HEK293 (cell line): ENCODE results near the gene CADPS.

Source experiments
- CTCF ChIA-PET: fragments of 350-600 bp; formaldehyde crosslinking; extraction: SDS; loops from one replicate; lab custom pipeline; 2021; ENCODE audit warnings: antibody characterized with exemption; lab: Yijun Ruan, JAX
- POLR2A ChIA-PET: fragments of 300-600 bp; formaldehyde crosslinking; extraction: SDS; loops from one replicate; lab custom pipeline; 2020; ENCODE audit warnings: antibody characterized with exemption, inconsistent platforms; lab: Yijun Ruan, JAX
- H3K27ac ChIP-seq: fragments of 200-500 bp; sonication (Bioruptor generic); 2 replicates; pipeline ENCODE4 v1.5.1; 2014; ENCODE audit warnings: low read depth, low read length, control low read depth, inconsistent platforms; ENCODE audit errors: extremely low read depth
- H3K36me3 ChIP-seq, 2 experiments: fragments of 200-500 bp in 1 of 2; sonication (Bioruptor generic) in 1 of 2; 1 replicate in 1 of 2; 2 replicates in 1 of 2; pipeline ENCODE4 v1.5.1; 2014 to 2017; ENCODE audit warnings: inconsistent platforms in 2 of 2, low read length in 2 of 2; ENCODE audit not compliant: control insufficient read depth in 2 of 2, insufficient read depth in 1 of 2
- H3K4me1 ChIP-seq: fragments of 200-500 bp; sonication (Bioruptor generic); 2 replicates; pipeline ENCODE4 v1.5.1; 2014; ENCODE audit warnings: mild to moderate bottlenecking, low read length, inconsistent platforms; ENCODE audit not compliant: control insufficient read depth, insufficient read depth
- H3K4me3 ChIP-seq: 2 replicates; pipeline ENCODE4 v1.5.1; 2011; ENCODE audit warnings: low read depth, mild to moderate bottlenecking, control low read depth, low read length, moderate library complexity
- H3K9me3 ChIP-seq: fragments of 200-500 bp; sonication (Bioruptor generic); 2 replicates; pipeline ENCODE4 v1.5.1; 2014; ENCODE audit warnings: low read depth, low read length, inconsistent platforms; ENCODE audit not compliant: control insufficient read depth, insufficient read depth
- ATF2 ChIP-seq: fragments of 450-650 bp; formaldehyde crosslinking; IDR thresholded peaks from 2 replicates; pipeline ENCODE4 v1.5.1; 2016; ENCODE audit warnings: missing biosample characterization, missing genetic modification characterization, low read depth
- BCL11B ChIP-seq: fragments of 450-650 bp; formaldehyde crosslinking; IDR thresholded peaks from 2 replicates; pipeline ENCODE4 v1.5.1; 2016; ENCODE audit warnings: low read depth, missing biosample characterization, missing genetic modification characterization
- CTCF ChIP-seq: fragments of 450-650 bp; formaldehyde crosslinking; IDR thresholded peaks from 2 replicates; pipeline ENCODE4 v1.5.1; 2016; ENCODE audit warnings: missing biosample characterization, missing genetic modification characterization
- INSM2 ChIP-seq: fragments of 450-650 bp; formaldehyde crosslinking; IDR thresholded peaks from 2 replicates; pipeline ENCODE4 v1.5.1; 2016; ENCODE audit warnings: missing biosample characterization, missing genetic modification characterization
- KLF10 ChIP-seq: fragments of 450-650 bp; IDR thresholded peaks from 2 replicates; pipeline ENCODE4 v1.5.1; 2018; ENCODE audit warnings: missing biosample characterization, mild to moderate bottlenecking, missing genetic modification characterization
- PBX3 ChIP-seq: sonication (generic); formaldehyde crosslinking; IDR thresholded peaks from 2 replicates; pipeline ENCODE4 v1.8.1; 2022; ENCODE audit warnings: mild to moderate bottlenecking, moderate library complexity, missing genetic modification reagents
- ZBTB10 ChIP-seq: fragments of 450-650 bp; formaldehyde crosslinking; IDR thresholded peaks from 2 replicates; pipeline ENCODE4 v1.5.1; 2016; ENCODE audit warnings: missing biosample characterization, missing genetic modification characterization
- ZBTB20 ChIP-seq: fragments of 450-650 bp; formaldehyde crosslinking; IDR thresholded peaks from 2 replicates; pipeline ENCODE4 v1.5.1; 2016; ENCODE audit warnings: missing biosample characterization, missing genetic modification characterization
- ZBTB26 ChIP-seq: fragments of 450-650 bp; formaldehyde crosslinking; optimal IDR thresholded peaks from 2 replicates; pipeline ENCODE3; 2016; ENCODE audit warnings: missing biosample characterization, mild to moderate bottlenecking, missing genetic modification characterization
- ZBTB8A ChIP-seq: fragments of 450-650 bp; formaldehyde crosslinking; IDR thresholded peaks from 2 replicates; pipeline ENCODE4 v1.5.1; 2016; ENCODE audit warnings: missing biosample characterization, missing genetic modification characterization
- ZNF112 ChIP-seq: fragments of 450-650 bp; formaldehyde crosslinking; IDR thresholded peaks from 2 replicates; pipeline ENCODE4 v1.5.0; 2017; ENCODE audit warnings: missing biosample characterization, missing genetic modification characterization
- ZNF121 ChIP-seq: fragments of 450-650 bp; formaldehyde crosslinking; IDR thresholded peaks from 2 replicates; pipeline ENCODE4 v1.5.1; 2016; ENCODE audit warnings: missing biosample characterization, missing genetic modification characterization
- ZNF175 ChIP-seq: fragments of 450-650 bp; formaldehyde crosslinking; IDR thresholded peaks from 2 replicates; pipeline ENCODE4 v1.5.1; 2016; ENCODE audit warnings: missing biosample characterization, missing genetic modification characterization
- ZNF2 ChIP-seq: fragments of 450-650 bp; formaldehyde crosslinking; IDR thresholded peaks from 2 replicates; pipeline ENCODE4 v1.5.1; 2016; ENCODE audit warnings: missing biosample characterization, missing genetic modification characterization
- ZNF221 ChIP-seq: fragments of 450-650 bp; formaldehyde crosslinking; IDR thresholded peaks from 2 replicates; pipeline ENCODE4 v1.5.1; 2017; ENCODE audit warnings: missing biosample characterization, missing genetic modification characterization, borderline replicate concordance
- ZNF239 ChIP-seq: fragments of 450-650 bp; formaldehyde crosslinking; IDR thresholded peaks from 2 replicates; pipeline ENCODE4 v1.5.1; 2016; ENCODE audit warnings: missing biosample characterization, missing genetic modification characterization
- ZNF335 ChIP-seq: fragments of 450-650 bp; formaldehyde crosslinking; conservative IDR thresholded peaks from 2 replicates; pipeline ENCODE4 v1.5.1; 2016; ENCODE audit warnings: missing biosample characterization, missing genetic modification characterization
- ZNF529 ChIP-seq: fragments of 450-650 bp; formaldehyde crosslinking; IDR thresholded peaks from 2 replicates; pipeline ENCODE4 v1.5.1; 2017; ENCODE audit warnings: missing genetic modification characterization, missing biosample characterization; ENCODE audit not compliant: insufficient replicate concordance
- ZNF560 ChIP-seq: fragments of 450-650 bp; formaldehyde crosslinking; IDR thresholded peaks from 2 replicates; pipeline ENCODE4 v1.5.1; 2017; ENCODE audit warnings: missing biosample characterization, missing genetic modification characterization, borderline replicate concordance
- ZNF707 ChIP-seq: fragments of 450-650 bp; formaldehyde crosslinking; IDR thresholded peaks from 2 replicates; pipeline ENCODE4 v1.5.1; 2016; ENCODE audit warnings: missing biosample characterization, missing genetic modification characterization
- ZNF76 ChIP-seq: fragments of 450-650 bp; formaldehyde crosslinking; IDR thresholded peaks from 2 replicates; pipeline ENCODE4; 2016; ENCODE audit warnings: low read depth, missing biosample characterization, missing genetic modification characterization, borderline replicate concordance
- ZNF785 ChIP-seq: fragments of 450-650 bp; formaldehyde crosslinking; IDR thresholded peaks from 2 replicates; pipeline ENCODE4 v1.5.1; 2016; ENCODE audit warnings: missing biosample characterization, missing genetic modification characterization
- ZNF843 ChIP-seq: fragments of 450-650 bp; formaldehyde crosslinking; IDR thresholded peaks from 2 replicates; pipeline ENCODE4 v1.5.1; 2016; ENCODE audit warnings: missing biosample characterization, missing genetic modification characterization
- ZSCAN30 ChIP-seq: fragments of 450-650 bp; IDR thresholded peaks from 2 replicates; pipeline ENCODE4 v1.5.1; 2018; ENCODE audit warnings: missing biosample characterization, mild to moderate bottlenecking, missing genetic modification characterization, moderate library complexity

The CADPS gene

GRCh38 chr3:62600033-62600432, 275.2 kb downstream of the CADPS start:
- no peaks in the 10 kb centered on the region for H3K4me1 ChIP-seq
- H3K4me3 ChIP-seq = no peak overlapping the region
- no peaks in the 10 kb centered on the region for H3K36me3 ChIP-seq
- CTCF ChIA-PET = interaction anchor here (0.6 kb wide), 1 partner anchor 26 kb away, joined by 3 read pairs; no protein-coding TSS in a partner anchor
- POLR2A ChIA-PET = no interaction called here
- no peak overlapping the region for H3K27ac ChIP-seq
- no peak for TF ChIP-seq ZNF529
- TF ChIP-seq ATF2 (tag by site-specific recombination) = no peak
- TF ChIP-seq BCL11B (tag by site-specific recombination) = no peak
- no peak for TF ChIP-seq ZNF560 (tag by site-specific recombination)
- no peak for TF ChIP-seq ZBTB10 (tag by site-specific recombination)
- no peak for TF ChIP-seq ZBTB26 (tag by site-specific recombination)
- TF ChIP-seq ZNF785 (tag by site-specific recombination) = no peak
- no peak for TF ChIP-seq ZSCAN30
- TF ChIP-seq ZNF121 (tag by site-specific recombination) = no peak
- TF ChIP-seq ZBTB8A (tag by site-specific recombination) = no peak
- no peak for TF ChIP-seq KLF10
- no peak for TF ChIP-seq CTCF (tag by site-specific recombination)
- TF ChIP-seq ZNF112 (tag by site-specific recombination) = no peak
- no peak for TF ChIP-seq ZNF239 (tag by site-specific recombination)
- H3K9me3 ChIP-seq = no peaks in the 10 kb centered on the region

- no peak overlapping the region for H3K27ac ChIP-seq
- H3K4me1 ChIP-seq = no peaks in the 10 kb centered on the region
- CTCF ChIA-PET = no interaction called here
- POLR2A ChIA-PET = no interaction called here
- H3K9me3 ChIP-seq = no peaks in the 10 kb centered on the region
- no peaks in the 10 kb centered on the region for H3K36me3 ChIP-seq
- H3K4me3 ChIP-seq = no peak overlapping the region
- TF ChIP-seq ZNF707 (no peak), PBX3 (CRISPR knock-in tag) (no peak), ZNF76 (tag by site-specific recombination) (no peak), ZNF2 (tag by site-specific recombination) (no peak), INSM2 (no peak), ZNF843 (no peak), CTCF (tag by site-specific recombination) (no peak), ZNF175 (tag by site-specific recombination) (no peak), ZNF221 (tag by site-specific recombination) (no peak), ZBTB20 (tag by site-specific recombination) (no peak), ZNF335 (no peak)
Observed at GRCh38 chr3:62597491-62597890, 277.7 kb downstream of the CADPS start.
